ENCODE results near the gene BABAM2. TPM values are rescaled to one million over a fixed set of nuclear protein-coding genes. Genes with fewer than 3 reads are reported as not detected.
A peak's percentile ranks its signal among the peaks of the same experiment; 100 is the strongest.

Gene BABAM2
- polyA plus RNA-seq, 3 donors, result 33.2 to 52.8 (median 49.3) TPM

- H3K9me3 Mint-ChIP-seq, result peaks cover 0 to 2% (median 0%) of the 10 kb centered on the region in 7 donors
- TF ChIP-seq, protein P1, sequence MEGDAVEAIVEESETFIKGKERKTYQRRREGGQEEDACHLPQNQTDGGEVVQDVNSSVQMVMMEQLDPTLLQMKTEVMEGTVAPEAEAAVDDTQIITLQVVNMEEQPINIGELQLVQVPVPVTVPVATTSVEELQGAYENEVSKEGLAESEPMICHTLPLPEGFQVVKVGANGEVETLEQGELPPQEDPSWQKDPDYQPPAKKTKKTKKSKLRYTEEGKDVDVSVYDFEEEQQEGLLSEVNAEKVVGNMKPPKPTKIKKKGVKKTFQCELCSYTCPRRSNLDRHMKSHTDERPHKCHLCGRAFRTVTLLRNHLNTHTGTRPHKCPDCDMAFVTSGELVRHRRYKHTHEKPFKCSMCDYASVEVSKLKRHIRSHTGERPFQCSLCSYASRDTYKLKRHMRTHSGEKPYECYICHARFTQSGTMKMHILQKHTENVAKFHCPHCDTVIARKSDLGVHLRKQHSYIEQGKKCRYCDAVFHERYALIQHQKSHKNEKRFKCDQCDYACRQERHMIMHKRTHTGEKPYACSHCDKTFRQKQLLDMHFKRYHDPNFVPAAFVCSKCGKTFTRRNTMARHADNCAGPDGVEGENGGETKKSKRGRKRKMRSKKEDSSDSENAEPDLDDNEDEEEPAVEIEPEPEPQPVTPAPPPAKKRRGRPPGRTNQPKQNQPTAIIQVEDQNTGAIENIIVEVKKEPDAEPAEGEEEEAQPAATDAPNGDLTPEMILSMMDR (IDR thresholded peaks at IDR 0.05), result no peak
- peak overlapping the region in 1 of 2 donors; percentile 4 for H3K27ac ChIP-seq (ENCODE audit: low read depth in 1 of 2, low read length in 2 of 2)
These were observed 475.6 kb downstream of the BABAM2 start for GRCh38 chr2:28366149-28366495.

DNA sequence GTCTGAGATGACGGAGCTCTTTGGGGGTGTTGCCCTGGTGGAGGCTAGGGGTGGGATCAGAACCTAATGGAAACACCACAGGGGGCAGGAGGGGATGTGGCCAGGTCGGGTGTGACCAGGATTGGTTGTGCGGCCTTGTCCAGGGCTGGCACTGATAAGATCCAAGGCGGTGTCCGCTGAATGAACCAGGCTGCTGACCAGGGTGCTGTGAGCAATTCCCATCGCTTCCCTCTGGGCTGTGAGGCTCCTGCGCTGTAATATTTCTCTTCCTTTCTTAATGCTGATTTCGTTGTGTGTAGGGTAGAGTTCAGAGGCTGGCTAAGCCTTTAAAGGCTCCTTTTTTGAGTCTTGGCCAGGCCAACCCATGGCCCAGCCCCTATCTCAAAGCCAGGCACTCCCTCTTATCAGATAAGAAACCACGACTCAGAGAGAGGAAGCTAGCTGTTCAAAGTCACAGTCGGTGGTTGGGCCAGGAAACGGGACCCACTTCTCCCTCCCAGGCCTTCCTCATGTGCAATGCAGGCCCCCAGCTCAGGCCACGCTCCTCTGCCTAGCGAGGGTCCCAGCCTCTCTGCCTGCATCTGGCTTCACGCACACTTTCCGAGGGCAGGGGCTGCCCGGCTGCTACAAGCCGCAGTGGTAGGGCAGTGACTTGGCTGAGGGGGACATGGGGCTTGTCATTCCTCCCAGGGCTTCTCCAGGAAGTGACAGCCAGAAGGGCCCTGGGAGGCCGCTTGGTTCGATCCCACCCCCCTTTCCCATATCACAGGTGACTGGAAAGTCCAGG is 476.2 kb downstream of the BABAM2 start:
- Mint-ChIP-seq H3K36me3 (peaks cover 0 to 11% of the 10 kb centered on the region in 2 donors), H3K4me3 (peak overlapping the region; percentile 67 to 84), H3K9me3 (peaks cover 0 to 2% (median 0%) of the 10 kb centered on the region in 7 donors), H3K27me3 (ENCODE audit: low read depth in 3 of 3) (peaks cover 4 to 15% (median 13%) of the 10 kb centered on the region in 3 donors), H3K4me1 (peaks cover 45% of the 10 kb centered on the region), H3K27ac (peak overlapping the region in 6 of 7 donors; percentile 58 to 92 (median 78))
- peak overlapping the region; percentile 46 for H2AFZ ChIP-seq (ENCODE audit: insufficient read depth, low read depth, low read length, poor library complexity, severe bottlenecking)
- H3K9ac ChIP-seq (ENCODE audit: insufficient read depth, low read length, poor library complexity, severe bottlenecking), result no peak overlapping the region
- H3K36me3 ChIP-seq (replicated peaks in 1 of 2; ENCODE audit: control insufficient read depth in 1 of 2, insufficient read depth in 2 of 2, low read length in 2 of 2), result no peaks in the 10 kb centered on the region
- H3K79me2 ChIP-seq (ENCODE audit: insufficient read depth, low read length), result no peaks in the 10 kb centered on the region
- H3K4me2 ChIP-seq (replicated peaks; ENCODE audit: extremely low read depth, low read length, poor library complexity, severe bottlenecking), result peak overlapping the region; percentile 56
- intact Hi-C loops (cut with micrococcal nuclease), result loop anchor here in 1 of 2 donors (1.0 kb wide), 1 partner anchor 21 kb away; no protein-coding TSS in a partner anchor
- H3K4me3 ChIP-seq (replicated peaks in 1 of 3; ENCODE audit: low read depth in 2 of 3, low read length in 3 of 3), result peak overlapping the region in 1 of 3 experiments; percentile 33
- H3K27ac ChIP-seq (ENCODE audit: low read depth in 1 of 2, low read length in 2 of 2), result peak overlapping the region in 1 of 2 donors; percentile 4
- no peaks in the 10 kb centered on the region for H4K20me1 ChIP-seq (ENCODE audit: insufficient read depth, low read length)
- no peaks in the 10 kb centered on the region for H3K9me3 ChIP-seq (replicated peaks in 1 of 2; ENCODE audit: control insufficient read depth in 1 of 2, insufficient read depth in 1 of 2, low read length in 2 of 2)
- DNase-seq, result peak; percentile 42 to 66 (median 56)
- 22% methylated on average over 8 of the region's 19 CpGs for WGBS (ENCODE audit: insufficient coverage)
- no peaks in the 10 kb centered on the region for H3K27me3 ChIP-seq (ENCODE audit: control insufficient read depth in 2 of 2, insufficient read depth in 2 of 2, low read length in 2 of 2)
- TF ChIP-seq, protein P1 (IDR thresholded peaks at IDR 0.05), result no peak
- peaks cover 16 to 23% of the 10 kb centered on the region in 2 donors for H3K4me1 ChIP-seq (ENCODE audit: control insufficient read depth in 1 of 2, insufficient read depth in 2 of 2, low read length in 2 of 2)

More at GRCh38 chr2:28366149-28366495, 475.6 kb downstream of the BABAM2 start:
- Mint-ChIP-seq H3K27me3 (ENCODE audit: low read depth in 3 of 3) (peaks cover 4 to 18% (median 13%) of the 10 kb centered on the region in 3 donors), H3K27ac (peak overlapping the region in 3 of 7 donors; percentile 74 to 92 (median 83)), H3K36me3 (peaks cover 0 to 13% of the 10 kb centered on the region in 2 donors), H3K4me3 (peak overlapping the region in 1 of 2 donors; percentile 84), H3K4me1 (peaks cover 49% of the 10 kb centered on the region)
- Histone ChIP-seq H3K4me3 (replicated peaks in 1 of 3; ENCODE audit: low read depth in 2 of 3, low read length in 3 of 3) (peak overlapping the region in 1 of 3 experiments; percentile 33), H3K9me3 (replicated peaks in 1 of 2; ENCODE audit: control insufficient read depth in 1 of 2, insufficient read depth in 1 of 2, low read length in 2 of 2) (no peaks in the 10 kb centered on the region), H4K20me1 (ENCODE audit: insufficient read depth, low read length) (no peaks in the 10 kb centered on the region), H3K9ac (ENCODE audit: insufficient read depth, low read length, poor library complexity, severe bottlenecking) (no peak overlapping the region), H3K27me3 (ENCODE audit: control insufficient read depth in 2 of 2, insufficient read depth in 2 of 2, low read length in 2 of 2) (no peaks in the 10 kb centered on the region), H3K79me2 (ENCODE audit: insufficient read depth, low read length) (no peaks in the 10 kb centered on the region), H3K4me1 (ENCODE audit: control insufficient read depth in 1 of 2, insufficient read depth in 2 of 2, low read length in 2 of 2) (peaks cover 17 to 27% of the 10 kb centered on the region in 2 donors), H2AFZ (ENCODE audit: insufficient read depth, low read depth, low read length, poor library complexity, severe bottlenecking) (peak overlapping the region; percentile 46), H3K4me2 (replicated peaks; ENCODE audit: extremely low read depth, low read length, poor library complexity, severe bottlenecking) (no peak overlapping the region), H3K36me3 (replicated peaks in 1 of 2; ENCODE audit: control insufficient read depth in 1 of 2, insufficient read depth in 2 of 2, low read length in 2 of 2) (no peaks in the 10 kb centered on the region)
- intact Hi-C loops (cut with micrococcal nuclease), result loop anchor here in 1 of 2 donors (1.0 kb wide), 1 partner anchor 21 kb away; no protein-coding TSS in a partner anchor
- no peak for DNase-seq
- WGBS (ENCODE audit: insufficient coverage), result 73% methylated on average over 6 of the region's 10 CpGs
